Type B pancreatic cell (in vitro differentiated cells): ENCODE results near the gene TRMT11. TPM values are rescaled to one million over a fixed set of nuclear protein-coding genes. Genes with fewer than 3 reads are reported as not detected.

Source experiments
- DNase-seq: peaks from one replicate; pipeline ENCODE4 v3.0.0; 2021; ENCODE audit warnings: mixed read lengths; ENCODE audit not compliant: unreplicated experiment; ENCODE audit errors: extremely low spot score
- H3K27ac Mint-ChIP-seq: 2 replicates; pipeline ENCODE4 v1.8.0; 2021; ENCODE audit warnings: mild to moderate bottlenecking, mixed read lengths
- H3K27me3 Mint-ChIP-seq: 2 replicates; pipeline ENCODE4 v1.8.0; 2021; ENCODE audit warnings: mixed read lengths
- H3K36me3 Mint-ChIP-seq: 2 replicates; pipeline ENCODE4 v1.8.0; 2021; ENCODE audit warnings: mixed read lengths
- H3K4me1 Mint-ChIP-seq: one replicate; pipeline ENCODE4 v1.8.0; 2021; ENCODE audit warnings: mixed read lengths; ENCODE audit not compliant: unreplicated experiment
- H3K4me3 Mint-ChIP-seq: 2 replicates; pipeline ENCODE4 v1.8.0; 2021; ENCODE audit warnings: mild to moderate bottlenecking, mixed read lengths
- H3K9me3 Mint-ChIP-seq: 2 replicates; pipeline ENCODE4 v1.8.0; 2021; ENCODE audit warnings: mixed read lengths
- CTCF ChIP-seq: fragments of 200-600 bp; sonication (generic); conservative IDR thresholded peaks from 2 replicates; pipeline ENCODE4 v1.5.0; 2021; ENCODE audit warnings: antibody characterized with exemption, mild to moderate bottlenecking
- long read RNA-seq: library from polyadenylated mRNA; unstranded; transcript quantifications from one replicate; pipeline ENCODE4 v2.0.0, GENCODE V29; 2020
- total RNA-seq: library from RNA; stranded (reverse); gene quantifications from 2 replicates; pipeline ENCODE4 v1.2.1, GENCODE V29; 2021; ENCODE audit warnings: low replicate concordance

TRMT11 gene
- 16.3 and 22.3 TPM in 2 replicates for total RNA-seq
- long read RNA-seq, transcript TRMT11-201 (13 exons, 1,565 nt): major isoform, 57 of 87 reads
- long read RNA-seq, partial matches to known transcripts: 4 of 87 reads
- long read RNA-seq, other reads (novel, unspliced or antisense): 25 of 87 reads

GRCh38 chr6:125986301-125987025 lies at the start of gene TRMT11:
Gene TRMT11 (plus strand): TSS chr6:125986540. CDS start chr6:125986551, 11 bp downstream.
- peak; percentile 91 for DNase-seq
- Mint-ChIP-seq H3K27ac (no peak within 1 kb of the TSS), H3K9me3 (no peaks in the 10 kb centered on the region), H3K36me3 (no peaks in the 10 kb centered on the region), H3K27me3 (no peaks in the 10 kb centered on the region), H3K4me1 (peaks cover 11% of the 10 kb centered on the region), H3K4me3 (peak within 1 kb of the TSS; percentile 53)
- peak; percentile 43 for TF ChIP-seq CTCF

- TF ChIP-seq CTCF: no peak
- Mint-ChIP-seq H3K36me3 (no peaks in the 10 kb centered on the region), H3K27ac (no peak overlapping the region), H3K9me3 (no peaks in the 10 kb centered on the region), H3K4me1 (peaks cover 10% of the 10 kb centered on the region), H3K27me3 (no peaks in the 10 kb centered on the region), H3K4me3 (no peak overlapping the region)
- DNase-seq: no peak
Measured at GRCh38 chr6:125939026-125939425, 47.3 kb upstream of the TRMT11 start.

GRCh38 chr6:125939791-125940190 lies 46.5 kb upstream of the TRMT11 start:
- Mint-ChIP-seq H3K4me3 (no peak overlapping the region), H3K4me1 (peaks cover 10% of the 10 kb centered on the region), H3K36me3 (no peaks in the 10 kb centered on the region), H3K9me3 (no peaks in the 10 kb centered on the region), H3K27me3 (no peaks in the 10 kb centered on the region), H3K27ac (no peak overlapping the region)
- no peak for TF ChIP-seq CTCF
- DNase-seq: no peak

GRCh38 chr6:125940247-125941041 lies 45.9 kb upstream of the TRMT11 start:
- no peak for TF ChIP-seq CTCF
- Mint-ChIP-seq H3K27me3 (no peaks in the 10 kb centered on the region), H3K4me3 (no peak overlapping the region), H3K9me3 (no peaks in the 10 kb centered on the region), H3K27ac (peak overlapping the region; percentile 54), H3K4me1 (peaks cover 10% of the 10 kb centered on the region), H3K36me3 (no peaks in the 10 kb centered on the region)
- no peak for DNase-seq

GRCh38 chr6:125942672-125943527 lies 43.4 kb upstream of the TRMT11 start:
- no peak for TF ChIP-seq CTCF
- no peak overlapping the region for H3K4me3 Mint-ChIP-seq
- H3K9me3 Mint-ChIP-seq: no peaks in the 10 kb centered on the region
- no peaks in the 10 kb centered on the region for H3K36me3 Mint-ChIP-seq
- DNase-seq: no peak
- no peaks in the 10 kb centered on the region for H3K27me3 Mint-ChIP-seq
- peak overlapping the region; percentile 29 for H3K27ac Mint-ChIP-seq
- peaks cover 16% of the 10 kb centered on the region for H3K4me1 Mint-ChIP-seq
